HCT116 (cell line): ENCODE data around the gene SNPH. TPM values are rescaled to one million over a fixed set of nuclear protein-coding genes. Genes with fewer than 3 reads are reported as not detected.

Source experiments
- ATAC-seq: fragments of 200-7000 bp; cut with Tn5 transposase; 2 replicates; pipeline ENCODE4 v1.9.1; 2020; ENCODE audit warnings: mild to moderate bottlenecking, moderate library complexity
- BruUV-seq: library from RNA; stranded (reverse); fragments of 400-500 nt; replicated peaks from 2 replicates; lab custom pipeline; 2021; lab: Mats Ljungman, UMichigan
- CTCF ChIA-PET: fragments of 300-600 bp; sonication (Branson Sonifier 250); formaldehyde crosslinking; loops from one replicate; lab custom pipeline; 2021; ENCODE audit warnings: antibody characterized with exemption; lab: Charles Lee
- POLR2A ChIA-PET: fragments of 300-600, 350-600 bp; sonication (Branson Sonifier 250); formaldehyde crosslinking; loops from one replicate; lab custom pipeline; 2021; ENCODE audit warnings: antibody characterized with exemption; lab: Charles Lee
- RAD21 ChIA-PET, 2 experiments: fragments of 300-600 bp; sonication (Branson Sonifier 250); formaldehyde crosslinking; loops; one replicate each; lab custom pipeline; 2023; ENCODE audit warnings: low total read pairs in 2 of 2; ENCODE audit not compliant: uncharacterized antibody in 2 of 2, unreplicated experiment in 2 of 2, low non-redundant PET in 1 of 2; lab: Charles Lee
- DNase-seq: peaks from one replicate; pipeline ENCODE4 v3.0.0-alpha.2; 2010; ENCODE audit warnings: low read depth, low spot score
- H2AFZ ChIP-seq: fragments of 200-600 bp; shearing (Covaris generic), sonication (generic); 2 replicates; pipeline ENCODE4 v1.6.1; 2017; ENCODE audit warnings: low read depth, mixed run types, mixed read lengths, antibody characterized with exemption, low read length; ENCODE audit not compliant: poor library complexity, severe bottlenecking
- H3K27ac ChIP-seq: 2 replicates; pipeline ENCODE4 v1.5.1; 2012; ENCODE audit warnings: low read depth, low read length
- H3K27me3 ChIP-seq: fragments of 200-600 bp; sonication (generic); 2 replicates; pipeline ENCODE4 v1.6.1; 2016; ENCODE audit warnings: mixed run types, low read length, mixed read lengths; ENCODE audit not compliant: insufficient read depth
- H3K36me3 ChIP-seq, 2 experiments: fragments of 200-500 bp in 1 of 2; fragments of 200-600 bp in 1 of 2; sonication (Bioruptor generic) in 1 of 2; sonication (generic) in 1 of 2; 2 replicates each; pipeline versions ENCODE4 v1.5.1 to v1.6.1; 2014 to 2016; ENCODE audit warnings: low read length in 2 of 2, inconsistent platforms in 1 of 2, mixed read lengths in 1 of 2, mixed run types in 1 of 2; ENCODE audit not compliant: insufficient read depth in 2 of 2, control insufficient read depth in 1 of 2
- H3K4me1 ChIP-seq, 2 experiments: fragments of 200-600 bp in 1 of 2; sonication (generic) in 1 of 2; 2 replicates each; pipeline versions ENCODE4 v1.5.1 to v1.6.1; 2012 to 2017; ENCODE audit warnings: low read length in 2 of 2, inconsistent platforms in 1 of 2, mild to moderate bottlenecking in 1 of 2, mixed read lengths in 1 of 2, mixed run types in 1 of 2, moderate library complexity in 1 of 2; ENCODE audit not compliant: insufficient read depth in 2 of 2, control insufficient read depth in 1 of 2
- H3K4me2 ChIP-seq: fragments of 200-600 bp; sonication (generic); 2 replicates; pipeline ENCODE4 v1.6.1; 2017; ENCODE audit warnings: mixed run types, low read length, mixed read lengths
- H3K4me3 ChIP-seq, 2 experiments: fragments of 200-600 bp in 1 of 2; sonication (generic) in 1 of 2; replicated peaks in 1 of 2; 2 replicates each; pipeline ENCODE4 v1.5.1; 2011 to 2016; ENCODE audit warnings: low read length in 2 of 2, control low read depth in 1 of 2, low read depth in 1 of 2, mild to moderate bottlenecking in 1 of 2, mixed read lengths in 1 of 2, mixed run types in 1 of 2
- H3K79me2 ChIP-seq: fragments of 200-600 bp; sonication (generic); 2 replicates; pipeline ENCODE4 v1.6.1; 2017; ENCODE audit warnings: mild to moderate bottlenecking, mixed run types, low read length, moderate library complexity, mixed read lengths; ENCODE audit not compliant: insufficient read depth
- H3K9ac ChIP-seq: fragments of 200-600 bp; sonication (generic); 2 replicates; pipeline ENCODE4 v1.6.1; 2016; ENCODE audit warnings: low read length, mixed read lengths
- H3K9me2 ChIP-seq: fragments of 200-600 bp; sonication (generic), shearing (Covaris generic); 2 replicates; pipeline ENCODE4 v1.6.1; 2017; ENCODE audit warnings: mixed run types, mild to moderate bottlenecking, moderate library complexity; ENCODE audit not compliant: insufficient read depth
- H3K9me3 ChIP-seq, 2 experiments: fragments of 200-500 bp in 1 of 2; fragments of 200-600 bp in 1 of 2; sonication (Bioruptor generic) in 1 of 2; sonication (generic) in 1 of 2; 2 replicates each; pipeline ENCODE4 v1.6.1; 2014 to 2017; ENCODE audit warnings: low read length in 2 of 2, mixed read lengths in 2 of 2, inconsistent platforms in 1 of 2, low read depth in 1 of 2, mild to moderate bottlenecking in 1 of 2, mixed run types in 1 of 2, moderate library complexity in 1 of 2; ENCODE audit not compliant: control insufficient read depth in 1 of 2, insufficient read depth in 1 of 2
- H4K20me1 ChIP-seq: fragments of 200-600 bp; sonication (generic), shearing (Covaris generic); 2 replicates; pipeline ENCODE4 v1.6.1; 2017; ENCODE audit warnings: mixed run types, mild to moderate bottlenecking, moderate library complexity; ENCODE audit not compliant: insufficient read depth
- CEBPB ChIP-seq: IDR thresholded peaks from 2 replicates; pipeline ENCODE4 v1.6.1; 2012; ENCODE audit warnings: low read depth
- EGR1 ChIP-seq: IDR thresholded peaks from 2 replicates; pipeline ENCODE4 v1.6.1; 2012; ENCODE audit warnings: low read depth
- EZH2 ChIP-seq: fragments of 200-600 bp; sonication (generic); IDR thresholded peaks from 2 replicates; pipeline ENCODE4 v1.6.1; 2017; ENCODE audit warnings: antibody characterized with exemption, mixed run types
- EZH2phosphoT487 ChIP-seq: fragments of 200-600 bp; IDR thresholded peaks from 2 replicates; pipeline ENCODE4 v1.6.1; 2018; ENCODE audit warnings: antibody characterized with exemption, borderline replicate concordance
- FOSL1 ChIP-seq: IDR thresholded peaks from 2 replicates; pipeline ENCODE4 v1.6.1; 2012; ENCODE audit warnings: low read depth
- MAX ChIP-seq: IDR thresholded peaks from 2 replicates; pipeline ENCODE4 v1.6.1; 2012
- POLR2A ChIP-seq: IDR thresholded peaks from 2 replicates; pipeline ENCODE4 v1.7.0; 2011; ENCODE audit warnings: borderline replicate concordance; ENCODE audit not compliant: insufficient read depth, insufficient read length; ENCODE audit errors: extremely low read depth
- RAD21 ChIP-seq: IDR thresholded peaks from 2 replicates; pipeline ENCODE4 v1.6.1; 2012; ENCODE audit warnings: low read depth, mild to moderate bottlenecking
- REST ChIP-seq: IDR thresholded peaks from 2 replicates; pipeline ENCODE4 v1.6.1; 2012; ENCODE audit warnings: low read depth
- SRF ChIP-seq: IDR thresholded peaks from 2 replicates; pipeline ENCODE4 v1.6.1; 2012; ENCODE audit warnings: low read depth
- TCF7L2 ChIP-seq: IDR thresholded peaks from 2 replicates; pipeline ENCODE4 v1.7.0; 2011; ENCODE audit warnings: borderline replicate concordance, inconsistent platforms; ENCODE audit not compliant: insufficient read depth, insufficient read length; ENCODE audit errors: extremely low read depth
- YY1 ChIP-seq: IDR thresholded peaks from 2 replicates; pipeline ENCODE4 v1.6.1; 2011; ENCODE audit warnings: low read length, low read depth, moderate library complexity, mild to moderate bottlenecking; ENCODE audit not compliant: insufficient replicate concordance; ENCODE audit errors: extremely low read depth
- ZFX ChIP-seq: fragments of 450-650 bp; IDR thresholded peaks from 2 replicates; pipeline ENCODE4 v1.6.1; 2017
- intact Hi-C: fragments of 100-400 bp; cut with micrococcal nuclease; formaldehyde crosslinking; loops from 2 replicates; pipeline ENCODE4 v1.10.0; 2022
- total RNA-seq: library from RNA; stranded (reverse); gene quantifications from one replicate; pipeline ENCODE4 v1.2.1, GENCODE V29; 2021; ENCODE audit not compliant: unreplicated experiment
- TF ChIP-seq, protein P1 (sequence below): IDR thresholded peaks from 2 replicates; pipeline ENCODE4 v1.6.1; 2012

The SNPH gene
- total RNA-seq, 1 experiment from 2014 or later, result 3.2 TPM

DNA sequence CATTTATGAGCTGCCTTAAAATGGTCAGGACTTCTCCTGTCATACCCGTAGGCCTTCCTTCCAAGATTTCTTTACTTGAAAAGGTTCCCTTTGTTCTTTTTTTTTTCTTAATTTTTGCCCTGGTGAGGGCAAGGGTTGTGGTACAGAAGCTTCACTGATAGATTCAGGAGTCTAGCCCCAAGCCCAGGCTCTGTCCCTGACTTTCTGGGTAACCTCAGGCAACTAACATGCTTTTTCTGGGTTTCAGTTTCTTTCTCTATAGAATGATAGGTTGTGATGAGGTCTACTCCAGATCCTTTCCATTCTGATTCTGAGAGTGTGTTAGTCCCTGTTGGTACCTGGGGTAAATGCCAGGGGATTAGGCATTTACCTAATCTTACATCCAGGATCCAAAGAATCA is 21.2 kb downstream of the SNPH start:
- no peaks in the 10 kb centered on the region for H3K9me3 ChIP-seq
- no peak overlapping the region for H3K4me2 ChIP-seq
- BruUV-seq, result no TSS peak
- H3K4me3 ChIP-seq, result no peak overlapping the region
- intact Hi-C loops, result no loop called here
- ATAC-seq, result no peak
- no peak overlapping the region for H2AFZ ChIP-seq
- RAD21 ChIA-PET, result no interaction called here
- DNase-seq, result no peak
- H3K27me3 ChIP-seq, result no peaks in the 10 kb centered on the region
- no peaks in the 10 kb centered on the region for H3K4me1 ChIP-seq
- TF ChIP-seq EZH2 (no peak), MAX (no peak), FOSL1 (no peak), ZFX (no peak), REST (no peak), POLR2A (no peak), SRF (no peak), EGR1 (no peak), YY1 (no peak), CEBPB (no peak), TCF7L2 (no peak), RAD21 (no peak), EZH2phosphoT487 (no peak)
- TF ChIP-seq, protein P1, sequence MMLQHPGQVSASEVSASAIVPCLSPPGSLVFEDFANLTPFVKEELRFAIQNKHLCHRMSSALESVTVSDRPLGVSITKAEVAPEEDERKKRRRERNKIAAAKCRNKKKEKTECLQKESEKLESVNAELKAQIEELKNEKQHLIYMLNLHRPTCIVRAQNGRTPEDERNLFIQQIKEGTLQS, result no peak
- TF ChIP-seq, all 23 proteins: peak for 0
- ChIA-PET CTCF (no interaction called here), POLR2A (no interaction called here)
- no peaks in the 10 kb centered on the region for H3K9me2 ChIP-seq
- no peak overlapping the region for H3K27ac ChIP-seq
- H3K79me2 ChIP-seq, result no peaks in the 10 kb centered on the region
- H4K20me1 ChIP-seq, result no peaks in the 10 kb centered on the region
- H3K9ac ChIP-seq, result no peak overlapping the region
- H3K36me3 ChIP-seq, result no peaks in the 10 kb centered on the region
